Ramos (cell line): ENCODE results near the gene TINAGL1.
"Not testable (repeated sequence)": the region's sequence is repeated elsewhere in the genome, so short reads cannot be mapped to it uniquely, and the experiment has no call there.

Experiments used
- in situ Hi-C: fragments of 300-500 bp; cut with MboI; formaldehyde crosslinking; loops from one replicate; pipeline ENCODE4 v1.14.3; 2022; ENCODE audit warnings: low sequenced_read_pairs; ENCODE audit not compliant: unreplicated experiment

TINAGL1 gene

GRCh38 chr1:31581821-31582810, 5.8 kb downstream of the TINAGL1 start:
- in situ Hi-C loops: no loop called here

- in situ Hi-C loops: no loop called here
Observed at GRCh38 chr1:31583082-31583994, 7.0 kb downstream of the TINAGL1 start.

GRCh38 chr1:31583995-31584868, 7.9 kb downstream of the TINAGL1 start:
- in situ Hi-C loops: no loop called here

- in situ Hi-C loops: no loop called here
Observed at GRCh38 chr1:31584869-31585735, 8.8 kb downstream of the TINAGL1 start.

GRCh38 chr1:31585736-31586365, 9.5 kb downstream of the TINAGL1 start:
- in situ Hi-C loops: no loop called here

GRCh38 chr1:31586376-31587327, 10.3 kb downstream of the TINAGL1 start:
- in situ Hi-C loops: no loop called here

GRCh38 chr1:31587328-31587699, 11.0 kb downstream of the TINAGL1 start:
- in situ Hi-C loops: not testable (repeated sequence)

GRCh38 chr1:31587720-31588423, 11.6 kb downstream of the TINAGL1 start:
- in situ Hi-C loops: no loop called here

- in situ Hi-C loops: no loop called here
Observed at GRCh38 chr1:31588751-31589515, 12.6 kb downstream of the TINAGL1 start.

GRCh38 chr1:31591425-31592093, 15.2 kb downstream of the TINAGL1 start:
- in situ Hi-C loops: no loop called here

GRCh38 chr1:31592132-31592531, 15.8 kb downstream of the TINAGL1 start:
- in situ Hi-C loops: no loop called here

- in situ Hi-C loops: no loop called here
Observed at GRCh38 chr1:31593136-31593665, 16.9 kb downstream of the TINAGL1 start.

GRCh38 chr1:31593770-31594632, 17.7 kb downstream of the TINAGL1 start:
- in situ Hi-C loops: no loop called here
